GM23338 (cell line): ENCODE data around the gene TMEM217.

ENCODE experiments used
- POLR2AphosphoS5 ChIP-seq: IDR thresholded peaks from 2 replicates; pipeline ENCODE4 v1.6.1; 2016; ENCODE audit warnings: antibody characterized with exemption, low read depth
- TF ChIP-seq, protein P1 (sequence below), 2 experiments: fragments of 200-600 bp in 1 of 2; sonication (generic) in 1 of 2; conservative IDR thresholded peaks; 2 replicates each; pipeline versions ENCODE4 v1.5.1 to v1.6.1; 2016 to 2017; ENCODE audit warnings: antibody characterized with exemption in 2 of 2, low read depth in 2 of 2, mild to moderate bottlenecking in 2 of 2, moderate library complexity in 1 of 2

GRCh38 chr6:37239526-37239925, 18.4 kb downstream of the TMEM217 start:
- TF ChIP-seq, protein P1, sequence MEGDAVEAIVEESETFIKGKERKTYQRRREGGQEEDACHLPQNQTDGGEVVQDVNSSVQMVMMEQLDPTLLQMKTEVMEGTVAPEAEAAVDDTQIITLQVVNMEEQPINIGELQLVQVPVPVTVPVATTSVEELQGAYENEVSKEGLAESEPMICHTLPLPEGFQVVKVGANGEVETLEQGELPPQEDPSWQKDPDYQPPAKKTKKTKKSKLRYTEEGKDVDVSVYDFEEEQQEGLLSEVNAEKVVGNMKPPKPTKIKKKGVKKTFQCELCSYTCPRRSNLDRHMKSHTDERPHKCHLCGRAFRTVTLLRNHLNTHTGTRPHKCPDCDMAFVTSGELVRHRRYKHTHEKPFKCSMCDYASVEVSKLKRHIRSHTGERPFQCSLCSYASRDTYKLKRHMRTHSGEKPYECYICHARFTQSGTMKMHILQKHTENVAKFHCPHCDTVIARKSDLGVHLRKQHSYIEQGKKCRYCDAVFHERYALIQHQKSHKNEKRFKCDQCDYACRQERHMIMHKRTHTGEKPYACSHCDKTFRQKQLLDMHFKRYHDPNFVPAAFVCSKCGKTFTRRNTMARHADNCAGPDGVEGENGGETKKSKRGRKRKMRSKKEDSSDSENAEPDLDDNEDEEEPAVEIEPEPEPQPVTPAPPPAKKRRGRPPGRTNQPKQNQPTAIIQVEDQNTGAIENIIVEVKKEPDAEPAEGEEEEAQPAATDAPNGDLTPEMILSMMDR (conservative IDR thresholded peaks at IDR 0.05; ENCODE audit: low read depth in 2 of 2) = no peak
- TF ChIP-seq POLR2AphosphoS5 = no peak
